Adrenal gland (tissue), 12 donors: ENCODE measurements around the gene RBBP5. TPM values are rescaled to one million over a fixed set of nuclear protein-coding genes. Genes with fewer than 3 reads are reported as not detected.
A peak's percentile ranks its signal among the peaks of the same experiment; 100 is the strongest.

Experiments
- DNase-seq, 7 donors: peaks; one replicate each; pipeline ENCODE4 v3.0.0-alpha.2; 2019 to 2020
- H3K27ac ChIP-seq, 5 donors: fragments of 200-600 bp; sonication (generic) in 4 of 5; 1 replicate in 3 of 5; 2 replicates in 2 of 5; pipeline versions ENCODE4 v1.5.1 to v1.8.0; 2016 to 2020; ENCODE audit warnings: mild to moderate bottlenecking in 1 of 5
- H3K27me3 ChIP-seq: fragments of 200-600 bp; 2 replicates; pipeline ENCODE4 v1.8.0; 2021
- H3K36me3 ChIP-seq, 2 donors: fragments of 200-600 bp; replicated peaks in 1 of 2; 1 replicate in 1 of 2; 2 replicates in 1 of 2; pipeline versions ENCODE4 v1.5.1 to v1.8.0; 2018 to 2022
- H3K4me1 ChIP-seq, 2 donors: fragments of 200-600 bp; replicated peaks in 1 of 2; 1 replicate in 1 of 2; 2 replicates in 1 of 2; pipeline versions ENCODE4 v1.5.1 to v1.8.0; 2018 to 2021
- H3K4me3 ChIP-seq, 4 donors: fragments of 200-600 bp; sonication (generic) in 3 of 4; one replicate each; pipeline ENCODE4 v1.5.1; 2016 to 2018
- H3K9me3 ChIP-seq, 3 donors: fragments of 200-600 bp; sonication (generic) in 1 of 3; replicated peaks in 1 of 3; 1 replicate in 2 of 3; 2 replicates in 1 of 3; pipeline versions ENCODE4 v1.5.1 to v1.8.0; 2016 to 2021
- POLR2A ChIP-seq, 2 donors: fragments of 450-650 bp; IDR thresholded peaks; one replicate each; pipeline ENCODE4 v1.6.1; 2017; ENCODE audit warnings: antibody characterized with exemption in 2 of 2, mild to moderate bottlenecking in 2 of 2, moderate library complexity in 1 of 2
- WGBS, 4 donors: extraction: QIAGEN DNeasy Blood & Tissue Kit in 2 of 4; methylation state at CpG; one replicate each; pipeline versions ENCODE4 v1.1.5 to v1.1.7; 2013 to 2017; 5-methylcytosine and 5-hydroxymethylcytosine counted together
- intact Hi-C, 2 donors: fragments of 100-400 bp; cut with DNase I; formaldehyde crosslinking; loops; one replicate each; pipeline versions ENCODE4 v1.14.1 to v1.15.0; 2022 to 2023
- polyA plus RNA-seq, 3 donors: library from polyadenylated mRNA; stranded (reverse); fragments of 200-250 nt in 2 of 3; fragments of 350-450 nt in 1 of 3; fragmentation: Illumina TruSeq in 1 of 3; extraction: RNeasy Lipid Tissue Mini Kit (QIAGEN cat#74804) in 1 of 3; gene quantifications; one replicate each; pipeline ENCODE4 v1.2.3, GENCODE V29; 2013 to 2014
- total RNA-seq, 9 donors: library from RNA; depleted of rRNA in 4 of 9; stranded (reverse); fragments of >200 nt in 4 of 9; fragments of 120-200 nt in 1 of 9; fragmentation: NEBNext Ultra II Directional in 1 of 9; extraction: Animal tissue kit (Norgen Biotek cat#: 25700) in 1 of 9; gene quantifications; one replicate each; pipeline versions ENCODE4 v1.1.0 to v1.2.4, GENCODE V29; 2013 to 2023
- TF ChIP-seq, protein P1 (sequence below), 6 experiments: fragments of 450-650 bp in 4 of 6; fragments of 200-600 bp in 2 of 6; sonication (generic) in 1 of 6; IDR thresholded peaks; 1 replicate in 5 of 6; 2 replicates in 1 of 6; pipeline versions ENCODE4 v1.5.1 to v1.8.0; 2016 to 2021; ENCODE audit warnings: antibody characterized with exemption in 6 of 6, mild to moderate bottlenecking in 2 of 6, moderate library complexity in 1 of 6
- donor health status: healthy with polysubstance abuse.
- donor health status: Bipolar disorder and iron deficiency.
- donor health status: DM: yes; HTN: yes; CAD: no.
- donor health status: DM: no; HTN: no; CAD: no.
- donor health status: DM: no; HTN: no; CAD: no.
- donor health status: DM: yes; HTN: yes; CAD: no.

The RBBP5 gene
- total and polyA plus RNA-seq, 12 donors = 4.7 to 26.0 (median 18.3) TPM

DNA sequence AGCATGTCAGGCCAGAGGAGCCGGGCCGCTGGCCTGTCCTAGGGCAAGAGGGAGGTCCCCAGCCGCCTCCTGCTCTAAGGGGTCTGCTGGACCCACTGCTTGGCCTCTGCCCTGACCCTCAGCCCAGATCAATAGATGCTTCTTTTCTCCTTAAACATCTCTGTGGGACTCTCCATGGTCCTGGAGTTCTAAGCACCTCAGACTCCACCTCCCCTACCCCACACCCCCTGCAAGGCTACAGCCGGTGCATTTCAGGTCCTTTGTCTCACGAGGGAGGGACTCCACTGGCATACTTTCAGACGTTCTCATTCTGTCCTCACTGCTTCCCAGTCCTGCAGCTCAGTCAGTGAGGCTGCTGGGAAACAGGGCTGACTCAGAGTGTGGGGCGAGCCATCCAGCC is 67.8 kb downstream of the RBBP5 start:
- WGBS, 4 donors = 52 to 70% (median 61%) methylated on average over 5 to 7 of the region's 7 CpGs
- intact Hi-C loops = no loop called here
- Histone ChIP-seq H3K27me3 (no peaks in the 10 kb centered on the region), H3K9me3 (no peaks in the 10 kb centered on the region), H3K27ac (no peak overlapping the region), H3K36me3 (no peaks in the 10 kb centered on the region), H3K4me1 (no peaks in the 10 kb centered on the region), H3K4me3 (no peak overlapping the region)
- TF ChIP-seq POLR2A (IDR thresholded peaks at IDR 0.05) = no peak
- TF ChIP-seq, protein P1, sequence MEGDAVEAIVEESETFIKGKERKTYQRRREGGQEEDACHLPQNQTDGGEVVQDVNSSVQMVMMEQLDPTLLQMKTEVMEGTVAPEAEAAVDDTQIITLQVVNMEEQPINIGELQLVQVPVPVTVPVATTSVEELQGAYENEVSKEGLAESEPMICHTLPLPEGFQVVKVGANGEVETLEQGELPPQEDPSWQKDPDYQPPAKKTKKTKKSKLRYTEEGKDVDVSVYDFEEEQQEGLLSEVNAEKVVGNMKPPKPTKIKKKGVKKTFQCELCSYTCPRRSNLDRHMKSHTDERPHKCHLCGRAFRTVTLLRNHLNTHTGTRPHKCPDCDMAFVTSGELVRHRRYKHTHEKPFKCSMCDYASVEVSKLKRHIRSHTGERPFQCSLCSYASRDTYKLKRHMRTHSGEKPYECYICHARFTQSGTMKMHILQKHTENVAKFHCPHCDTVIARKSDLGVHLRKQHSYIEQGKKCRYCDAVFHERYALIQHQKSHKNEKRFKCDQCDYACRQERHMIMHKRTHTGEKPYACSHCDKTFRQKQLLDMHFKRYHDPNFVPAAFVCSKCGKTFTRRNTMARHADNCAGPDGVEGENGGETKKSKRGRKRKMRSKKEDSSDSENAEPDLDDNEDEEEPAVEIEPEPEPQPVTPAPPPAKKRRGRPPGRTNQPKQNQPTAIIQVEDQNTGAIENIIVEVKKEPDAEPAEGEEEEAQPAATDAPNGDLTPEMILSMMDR (IDR thresholded peaks at IDR 0.05) = no peak
- DNase-seq = no peak

DNA sequence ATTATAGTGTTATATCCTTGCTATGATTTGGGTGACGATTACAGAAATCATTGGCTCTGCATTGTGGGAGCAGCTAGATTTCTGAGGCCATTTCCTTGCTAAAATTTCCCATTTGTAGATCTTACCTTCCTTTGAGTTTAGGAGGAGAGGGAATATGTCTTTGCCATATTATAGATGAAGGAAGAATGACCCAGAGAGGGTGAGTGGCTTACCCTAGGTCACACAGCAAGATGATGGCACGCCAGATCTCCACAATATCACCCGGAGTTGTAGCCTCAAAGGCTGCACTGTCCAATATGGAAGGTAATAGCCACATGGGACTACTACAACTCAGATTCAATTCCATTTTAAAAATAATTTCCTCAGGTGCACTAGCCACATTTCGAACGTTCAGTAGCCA is 68.5 kb downstream of the RBBP5 start:
- Histone ChIP-seq H3K9me3 (no peaks in the 10 kb centered on the region), H3K27me3 (no peaks in the 10 kb centered on the region), H3K4me1 (no peaks in the 10 kb centered on the region), H3K4me3 (no peak overlapping the region), H3K36me3 (no peaks in the 10 kb centered on the region), H3K27ac (no peak overlapping the region)
- DNase-seq = no peak
- intact Hi-C loops = no loop called here
- TF ChIP-seq, protein P1 (IDR thresholded peaks at IDR 0.05) = no peak
- TF ChIP-seq POLR2A (IDR thresholded peaks at IDR 0.05) = no peak
- WGBS, 4 donors = 86 to 92% (median 88%) methylated on average over 5 of the region's 5 CpGs

DNA sequence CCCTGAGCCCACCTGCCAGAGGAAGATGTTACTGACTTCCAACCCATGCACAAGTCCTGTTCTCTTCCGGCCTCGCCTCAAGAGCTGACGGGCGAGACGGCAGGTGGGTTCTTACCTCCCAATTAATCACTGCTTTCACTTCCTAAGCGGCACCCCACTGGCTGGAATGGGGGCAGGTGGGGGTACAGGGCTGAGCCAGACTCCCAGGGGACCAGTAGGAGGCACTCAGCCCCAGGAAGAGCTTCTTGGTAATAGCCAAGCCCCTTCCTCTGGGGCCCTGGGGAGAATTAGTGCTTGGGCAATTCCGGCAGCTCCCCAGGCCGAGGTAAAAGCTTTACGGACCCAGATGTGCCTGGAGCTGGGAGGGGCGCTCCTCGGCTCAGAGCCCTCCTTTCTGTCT is 69.1 kb downstream of the RBBP5 start:
- Histone ChIP-seq H3K4me1 (no peaks in the 10 kb centered on the region), H3K4me3 (no peak overlapping the region), H3K27ac (no peak overlapping the region), H3K36me3 (no peaks in the 10 kb centered on the region), H3K27me3 (no peaks in the 10 kb centered on the region), H3K9me3 (no peaks in the 10 kb centered on the region)
- intact Hi-C loops = no loop called here
- TF ChIP-seq, protein P1 (IDR thresholded peaks at IDR 0.05) = no peak
- TF ChIP-seq POLR2A (IDR thresholded peaks at IDR 0.05) = no peak
- WGBS, 4 donors = 83 to 92% (median 86%) methylated on average over 10 to 11 of the region's 11 CpGs
- DNase-seq = no peak

DNA sequence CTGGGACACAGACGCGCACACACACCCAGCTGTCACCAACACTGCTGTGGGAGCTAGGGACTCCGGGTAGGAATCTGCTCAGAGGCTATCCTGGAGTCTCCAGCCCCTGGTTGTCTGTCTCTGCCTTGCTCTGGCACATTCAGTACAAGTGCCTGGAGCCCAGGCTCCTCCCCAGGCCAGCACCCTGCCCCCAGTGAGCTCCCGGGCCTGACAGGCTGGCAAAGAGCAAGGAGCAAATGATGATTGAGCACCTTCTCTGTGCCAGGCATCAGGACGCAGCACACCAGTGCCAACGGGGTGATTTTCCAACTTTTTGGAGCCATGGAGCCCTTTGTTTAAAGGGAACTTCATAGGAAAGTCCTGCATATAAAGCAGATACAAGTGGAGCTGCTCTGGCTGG is 72.3 kb downstream of the RBBP5 start:
- no peaks in the 10 kb centered on the region for H3K27me3 ChIP-seq
- no peak overlapping the region for H3K4me3 ChIP-seq
- TF ChIP-seq POLR2A (IDR thresholded peaks at IDR 0.05) = no peak
- TF ChIP-seq, protein P1 (IDR thresholded peaks at IDR 0.05) = no peak
- no peaks in the 10 kb centered on the region for H3K36me3 ChIP-seq
- no peak overlapping the region for H3K27ac ChIP-seq
- 33 to 64% (median 49%) methylated on average over 3 to 6 of the region's 6 CpGs for WGBS, 4 donors
- no peaks in the 10 kb centered on the region for H3K9me3 ChIP-seq
- H3K4me1 ChIP-seq = no peaks in the 10 kb centered on the region
- peak in 6 of 7 donors; percentile 31 to 71 (median 48) for DNase-seq
- intact Hi-C loops = no loop called here
